Measurements from ENCODE around the gene CCDC74A.
"Not testable (repeated sequence)": the region's sequence is repeated elsewhere in the genome, so short reads cannot be mapped to it uniquely, and the experiment has no call there.

Gene CCDC74A

GRCh38 chr2:131517856-131518255 lies 9.8 kb upstream of the CCDC74A start:
- not testable (repeated sequence) for H3K9me3 Mint-ChIP-seq, H3K36me3 Mint-ChIP-seq, H3K27ac Mint-ChIP-seq, H3K4me1 Mint-ChIP-seq, H3K27me3 Mint-ChIP-seq, H3K4me3 Mint-ChIP-seq

- H3K4me1 Mint-ChIP-seq, H3K9me3 Mint-ChIP-seq, H3K27ac Mint-ChIP-seq, H3K36me3 Mint-ChIP-seq, H3K4me3 Mint-ChIP-seq, H3K27me3 Mint-ChIP-seq: not testable (repeated sequence)
Observed at GRCh38 chr2:131518531-131518930, 9.2 kb upstream of the CCDC74A start.

GRCh38 chr2:131519466-131519865 lies 8.2 kb upstream of the CCDC74A start:
- Mint-ChIP-seq H3K9me3 (no peaks in the 10 kb centered on the region), H3K4me3 (no peak overlapping the region), H3K27me3 (no peaks in the 10 kb centered on the region), H3K4me1 (no peaks in the 10 kb centered on the region), H3K27ac (no peak overlapping the region), H3K36me3 (no peaks in the 10 kb centered on the region)

GRCh38 chr2:131519871-131520470 lies 7.7 kb upstream of the CCDC74A start:
- H3K9me3 Mint-ChIP-seq, H3K27ac Mint-ChIP-seq, H3K4me3 Mint-ChIP-seq, H3K4me1 Mint-ChIP-seq, H3K36me3 Mint-ChIP-seq, H3K27me3 Mint-ChIP-seq: not testable (repeated sequence)

GRCh38 chr2:131520526-131520925 lies 7.2 kb upstream of the CCDC74A start:
- Mint-ChIP-seq H3K36me3 (no peaks in the 10 kb centered on the region), H3K4me3 (no peak overlapping the region), H3K9me3 (no peaks in the 10 kb centered on the region), H3K4me1 (no peaks in the 10 kb centered on the region), H3K27ac (no peak overlapping the region), H3K27me3 (no peaks in the 10 kb centered on the region)

- not testable (repeated sequence) for H3K27ac Mint-ChIP-seq, H3K4me1 Mint-ChIP-seq, H3K9me3 Mint-ChIP-seq
Observed at GRCh38 chr2:131521524-131521923, 6.2 kb upstream of the CCDC74A start.

GRCh38 chr2:131521961-131522781 lies 5.5 kb upstream of the CCDC74A start:
- Mint-ChIP-seq H3K4me3 (no peak overlapping the region), H3K9me3 (no peaks in the 10 kb centered on the region), H3K27me3 (no peaks in the 10 kb centered on the region), H3K4me1 (peaks cover 5% of the 10 kb centered on the region), H3K36me3 (no peaks in the 10 kb centered on the region), H3K27ac (no peak overlapping the region)

More at GRCh38 chr2:131521524-131521923, 6.2 kb upstream of the CCDC74A start:
- not testable (repeated sequence) for H3K27me3 Mint-ChIP-seq, H3K36me3 Mint-ChIP-seq, H3K4me3 Mint-ChIP-seq

- not testable (repeated sequence) for H3K36me3 Mint-ChIP-seq, H3K27ac Mint-ChIP-seq, H3K27me3 Mint-ChIP-seq, H3K9me3 Mint-ChIP-seq, H3K4me3 Mint-ChIP-seq
- peaks cover 14% of the 10 kb centered on the region for H3K4me1 Mint-ChIP-seq
Observed at GRCh38 chr2:131525256-131525655, 2.4 kb upstream of the CCDC74A start.

- H3K27ac Mint-ChIP-seq, H3K36me3 Mint-ChIP-seq, H3K9me3 Mint-ChIP-seq: not testable (repeated sequence)
Observed at GRCh38 chr2:131528981-131529863, 1.5 kb downstream of the CCDC74A start.

GRCh38 chr2:131529864-131530445 lies 2.3 kb downstream of the CCDC74A start:
- H3K27ac Mint-ChIP-seq, H3K9me3 Mint-ChIP-seq, H3K36me3 Mint-ChIP-seq, H3K27me3 Mint-ChIP-seq, H3K4me3 Mint-ChIP-seq: not testable (repeated sequence)
- H3K4me1 Mint-ChIP-seq = peaks cover 14% of the 10 kb centered on the region

More at GRCh38 chr2:131528981-131529863, 1.5 kb downstream of the CCDC74A start:
- Mint-ChIP-seq H3K4me3 (peak overlapping the region; percentile 63), H3K4me1 (peaks cover 14% of the 10 kb centered on the region)
- not testable (repeated sequence) for H3K27me3 Mint-ChIP-seq

GRCh38 chr2:131530626-131531344 lies 3.1 kb downstream of the CCDC74A start:
- H3K4me1 Mint-ChIP-seq = peaks cover 14% of the 10 kb centered on the region
- not testable (repeated sequence) for H3K27ac Mint-ChIP-seq, H3K4me3 Mint-ChIP-seq, H3K27me3 Mint-ChIP-seq, H3K36me3 Mint-ChIP-seq, H3K9me3 Mint-ChIP-seq

GRCh38 chr2:131531547-131532185 lies 4.0 kb downstream of the CCDC74A start:
- H3K27ac Mint-ChIP-seq = not testable (repeated sequence)

GRCh38 chr2:131532723-131533608 lies 5.3 kb downstream of the CCDC74A start:
- H3K27ac Mint-ChIP-seq, H3K4me1 Mint-ChIP-seq, H3K4me3 Mint-ChIP-seq, H3K9me3 Mint-ChIP-seq, H3K36me3 Mint-ChIP-seq, H3K27me3 Mint-ChIP-seq: not testable (repeated sequence)

More at GRCh38 chr2:131531547-131532185, 4.0 kb downstream of the CCDC74A start:
- H3K9me3 Mint-ChIP-seq, H3K27me3 Mint-ChIP-seq, H3K4me3 Mint-ChIP-seq, H3K36me3 Mint-ChIP-seq: not testable (repeated sequence)
- H3K4me1 Mint-ChIP-seq = peaks cover 11% of the 10 kb centered on the region
